K562 treated with DMSO at 1 percent for 48 hours (cell line): Measurements from ENCODE around the gene CFTR. TPM values are rescaled to one million over a fixed set of nuclear protein-coding genes. Genes with fewer than 3 reads are reported as not detected.

ENCODE experiments used
- total RNA-seq: library from RNA; unstranded; fragments of 300-600 nt; gene quantifications from 2 replicates; pipeline ENCODE4 v1.2.3, GENCODE V29; 2022; ENCODE audit warnings: low replicate concordance; ENCODE audit errors: extremely low read depth

CFTR gene
- not detected in 2 replicates for total RNA-seq

DNA sequence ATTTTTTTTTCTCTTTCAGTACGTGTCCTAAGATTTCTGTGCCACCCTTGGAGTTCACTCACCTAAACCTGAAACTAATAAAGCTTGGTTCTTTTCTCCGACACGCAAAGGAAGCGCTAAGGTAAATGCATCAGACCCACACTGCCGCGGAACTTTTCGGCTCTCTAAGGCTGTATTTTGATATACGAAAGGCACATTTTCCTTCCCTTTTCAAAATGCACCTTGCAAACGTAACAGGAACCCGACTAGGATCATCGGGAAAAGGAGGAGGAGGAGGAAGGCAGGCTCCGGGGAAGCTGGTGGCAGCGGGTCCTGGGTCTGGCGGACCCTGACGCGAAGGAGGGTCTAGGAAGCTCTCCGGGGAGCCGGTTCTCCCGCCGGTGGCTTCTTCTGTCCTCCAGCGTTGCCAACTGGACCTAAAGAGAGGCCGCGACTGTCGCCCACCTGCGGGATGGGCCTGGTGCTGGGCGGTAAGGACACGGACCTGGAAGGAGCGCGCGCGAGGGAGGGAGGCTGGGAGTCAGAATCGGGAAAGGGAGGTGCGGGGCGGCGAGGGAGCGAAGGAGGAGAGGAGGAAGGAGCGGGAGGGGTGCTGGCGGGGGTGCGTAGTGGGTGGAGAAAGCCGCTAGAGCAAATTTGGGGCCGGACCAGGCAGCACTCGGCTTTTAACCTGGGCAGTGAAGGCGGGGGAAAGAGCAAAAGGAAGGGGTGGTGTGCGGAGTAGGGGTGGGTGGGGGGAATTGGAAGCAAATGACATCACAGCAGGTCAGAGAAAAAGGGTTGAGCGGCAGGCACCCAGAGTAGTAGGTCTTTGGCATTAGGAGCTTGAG lies at the start of gene CFTR:
Gene CFTR, plus strand, starts transcription at position 801 of the 830 bp plus-strand sequence. CDS start 70 bp downstream, outside the sequence.

Other genes starting within 250 kb of the CFTR start
- gene WNT2, start 157.0 kb upstream of the CFTR start, total RNA-seq: not detected in 2 replicates
- not detected in 2 replicates for gene ASZ1, start 52.5 kb upstream of the CFTR start, total RNA-seq